ENCODE measurements around the gene SBNO2.

GRCh38 chr19:1163283-1163933 is 10.7 kb downstream of the SBNO2 start:
- TF ChIP-seq CTCF (conservative IDR thresholded peaks at IDR 0.05; ENCODE audit: low read length) (no peak), EZH2phosphoT487 (IDR thresholded peaks at IDR 0.05; ENCODE audit: borderline replicate concordance, low read depth, low read length) (no peak)
